ENCODE results near the gene ZNF790.
"Not testable (repeated sequence)": the region's sequence is repeated elsewhere in the genome, so short reads cannot be mapped to it uniquely, and the experiment has no call there.

Gene ZNF790

DNA sequence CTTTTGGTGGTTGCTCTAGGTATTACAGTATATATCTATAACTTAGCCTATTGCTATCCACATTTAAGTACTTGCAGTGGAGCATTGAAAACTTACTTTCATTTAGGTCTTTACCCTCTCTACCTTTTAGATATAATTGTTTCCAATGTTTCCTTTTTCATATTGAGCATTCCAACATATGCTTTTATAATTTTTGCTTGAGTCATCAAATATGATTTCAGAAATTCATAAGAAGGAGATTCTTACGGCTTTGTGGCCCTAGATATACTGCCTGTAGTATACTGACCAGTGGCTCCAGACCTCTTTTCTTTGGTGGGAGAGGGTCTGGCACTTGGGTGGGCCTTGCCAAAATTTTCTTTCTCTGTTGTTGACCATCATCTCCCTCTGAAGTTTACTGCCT is 32.8 kb downstream of the ZNF790 start:
- TF ChIP-seq, protein P1, sequence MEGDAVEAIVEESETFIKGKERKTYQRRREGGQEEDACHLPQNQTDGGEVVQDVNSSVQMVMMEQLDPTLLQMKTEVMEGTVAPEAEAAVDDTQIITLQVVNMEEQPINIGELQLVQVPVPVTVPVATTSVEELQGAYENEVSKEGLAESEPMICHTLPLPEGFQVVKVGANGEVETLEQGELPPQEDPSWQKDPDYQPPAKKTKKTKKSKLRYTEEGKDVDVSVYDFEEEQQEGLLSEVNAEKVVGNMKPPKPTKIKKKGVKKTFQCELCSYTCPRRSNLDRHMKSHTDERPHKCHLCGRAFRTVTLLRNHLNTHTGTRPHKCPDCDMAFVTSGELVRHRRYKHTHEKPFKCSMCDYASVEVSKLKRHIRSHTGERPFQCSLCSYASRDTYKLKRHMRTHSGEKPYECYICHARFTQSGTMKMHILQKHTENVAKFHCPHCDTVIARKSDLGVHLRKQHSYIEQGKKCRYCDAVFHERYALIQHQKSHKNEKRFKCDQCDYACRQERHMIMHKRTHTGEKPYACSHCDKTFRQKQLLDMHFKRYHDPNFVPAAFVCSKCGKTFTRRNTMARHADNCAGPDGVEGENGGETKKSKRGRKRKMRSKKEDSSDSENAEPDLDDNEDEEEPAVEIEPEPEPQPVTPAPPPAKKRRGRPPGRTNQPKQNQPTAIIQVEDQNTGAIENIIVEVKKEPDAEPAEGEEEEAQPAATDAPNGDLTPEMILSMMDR (IDR thresholded peaks at IDR 0.05; ENCODE audit: low read depth, low read length, missing control alignments): no peak
- no peak for DNase-seq (ENCODE audit: low read depth)
- no peak overlapping the region for H3K4me3 ChIP-seq (ENCODE audit: low read depth, low read length)

GRCh38 chr19:36797786-36798108 is 40.4 kb downstream of the ZNF790 start:
- H3K4me3 ChIP-seq (ENCODE audit: low read depth, low read length): peak overlapping the region; percentile 79
- TF ChIP-seq, protein P1 (IDR thresholded peaks at IDR 0.05; ENCODE audit: low read depth, low read length, missing control alignments): no peak
- peak; percentile 38 for DNase-seq (ENCODE audit: low read depth)

DNA sequence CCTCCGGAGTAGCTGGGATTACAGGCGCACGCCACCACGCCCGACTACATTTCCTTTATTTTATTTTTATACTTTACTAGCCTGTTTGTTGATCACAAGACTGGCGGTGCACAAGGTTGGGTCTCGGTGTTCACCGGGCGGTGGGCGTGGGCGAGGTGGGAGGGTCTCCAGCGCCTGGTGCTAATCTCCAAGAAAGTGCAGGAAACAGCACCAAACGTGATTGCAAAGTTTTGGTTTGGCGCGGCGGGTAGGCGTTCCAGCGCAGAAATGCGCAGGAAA is 41.5 kb downstream of the ZNF790 start:
- TF ChIP-seq, protein P1 (IDR thresholded peaks at IDR 0.05; ENCODE audit: low read depth, low read length, missing control alignments): no peak
- DNase-seq (ENCODE audit: low read depth): no peak
- peak overlapping the region; percentile 79 for H3K4me3 ChIP-seq (ENCODE audit: low read depth, low read length)

DNA sequence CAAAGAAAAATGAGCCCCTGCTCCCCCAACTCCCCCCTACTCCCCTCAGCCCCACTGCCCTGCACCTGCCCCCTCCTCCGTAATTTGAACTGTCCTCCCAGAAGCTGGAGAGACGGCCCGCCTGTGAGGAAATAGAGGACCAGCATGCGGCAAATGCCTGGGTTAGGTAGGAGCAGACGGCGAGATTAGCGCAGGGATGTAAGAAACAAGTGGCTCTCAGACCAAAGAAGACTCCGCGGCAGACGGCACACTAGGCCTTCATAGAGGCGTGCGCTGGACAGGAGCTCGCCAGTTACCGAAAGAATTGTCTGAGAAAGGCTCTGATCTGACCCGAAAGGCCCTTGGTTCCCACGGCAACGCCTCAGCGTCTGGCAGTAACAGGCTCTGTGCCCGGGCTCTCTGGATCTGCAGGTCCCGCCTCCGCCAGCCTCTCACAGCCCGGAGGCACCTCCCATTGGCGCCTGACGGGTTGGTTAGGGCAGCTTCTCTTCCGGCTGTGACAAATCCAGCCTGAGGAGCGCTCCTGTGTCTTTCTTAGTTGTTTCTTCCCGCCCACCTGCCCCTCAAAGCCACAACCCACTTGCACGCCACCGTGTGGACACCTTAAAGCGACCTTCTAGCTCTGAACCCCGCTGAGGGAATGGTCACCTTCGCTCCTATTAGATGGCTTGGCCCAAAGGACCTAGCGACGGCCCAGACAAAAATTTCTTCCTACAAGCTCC is 46.6 kb downstream of the ZNF790 start:
- DNase-seq (ENCODE audit: low read depth): not testable (repeated sequence)

DNA sequence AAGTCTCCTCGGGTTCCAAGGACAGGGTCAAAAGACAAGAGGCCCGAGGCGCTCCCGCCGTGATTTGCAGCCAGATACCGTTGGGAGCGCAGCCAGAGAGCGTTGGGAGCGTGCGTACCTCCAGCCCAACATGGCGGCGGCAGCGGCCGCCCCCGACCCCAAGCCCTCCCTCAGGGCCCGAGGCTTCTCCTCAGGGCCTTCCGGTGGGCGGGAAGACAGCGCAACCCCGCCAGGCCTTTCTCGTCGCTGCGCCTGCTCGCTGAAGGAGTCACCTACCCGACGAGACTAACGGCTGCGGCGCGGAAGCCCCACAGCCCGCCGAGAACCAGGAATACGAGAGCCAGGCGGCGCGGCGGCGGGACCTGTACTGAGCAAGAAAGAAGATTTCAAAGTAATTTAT is 62.4 kb downstream of the ZNF790 start:
- H3K4me3 ChIP-seq (ENCODE audit: low read depth, low read length): no peak overlapping the region
- no peak for DNase-seq (ENCODE audit: low read depth)
- TF ChIP-seq, protein P1 (IDR thresholded peaks at IDR 0.05; ENCODE audit: low read depth, low read length, missing control alignments): no peak

More for the DNA sequence above, 46.6 kb downstream of the ZNF790 start:
- not testable (repeated sequence) for H3K4me3 ChIP-seq (ENCODE audit: low read depth, low read length)

GRCh38 chr19:36773223-36773579 is 65.0 kb downstream of the ZNF790 start:
- TF ChIP-seq, protein P1 (IDR thresholded peaks at IDR 0.05; ENCODE audit: low read depth, low read length, missing control alignments): no peak
- DNase-seq (ENCODE audit: low read depth): no peak
- peak overlapping the region; percentile 96 for H3K4me3 ChIP-seq (ENCODE audit: low read depth, low read length)

- peak within 1 kb of the TSS; percentile 96 for H3K4me3 ChIP-seq (ENCODE audit: low read depth, low read length)
- DNase-seq (ENCODE audit: low read depth): peak; percentile 88
- TF ChIP-seq, protein P1 (IDR thresholded peaks at IDR 0.05; ENCODE audit: low read depth, low read length, missing control alignments): no peak
These were observed 65.6 kb downstream of the ZNF790 start, which contains the start of gene ZNF850 for GRCh38 chr19:36772311-36773222. ZNF850 (minus strand) TSS chr19:36772807; CDS start chr19:36762606, 10,201 bp downstream.
